Measurements from ENCODE around the gene PPP2R2C.

DNA sequence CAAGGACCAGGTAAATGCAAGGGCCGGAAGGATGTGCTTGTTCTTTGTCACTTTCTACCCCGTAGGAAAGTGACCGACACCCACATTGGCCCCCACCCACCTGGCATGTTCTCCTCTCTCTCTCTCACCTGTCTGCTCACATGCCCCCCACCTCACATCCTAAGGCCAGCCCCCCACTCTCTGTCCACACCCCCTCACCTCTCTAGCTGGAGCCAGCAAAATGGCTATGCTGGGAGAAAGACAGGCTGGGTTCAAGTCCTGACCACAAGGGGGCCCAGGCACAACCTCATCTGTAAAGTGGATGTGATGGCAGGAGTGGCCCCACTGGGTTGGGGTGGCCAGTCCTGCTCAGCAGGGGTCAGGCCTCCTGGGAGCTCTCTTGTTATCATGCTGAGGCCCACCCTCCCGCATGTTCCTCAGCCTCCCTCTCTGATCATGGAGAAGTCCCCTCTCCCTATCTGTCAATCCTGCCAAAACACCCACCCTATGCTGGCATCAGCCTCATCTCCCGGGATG, 1.7 kb upstream of the PPP2R2C start:
- TF ChIP-seq, protein P1, sequence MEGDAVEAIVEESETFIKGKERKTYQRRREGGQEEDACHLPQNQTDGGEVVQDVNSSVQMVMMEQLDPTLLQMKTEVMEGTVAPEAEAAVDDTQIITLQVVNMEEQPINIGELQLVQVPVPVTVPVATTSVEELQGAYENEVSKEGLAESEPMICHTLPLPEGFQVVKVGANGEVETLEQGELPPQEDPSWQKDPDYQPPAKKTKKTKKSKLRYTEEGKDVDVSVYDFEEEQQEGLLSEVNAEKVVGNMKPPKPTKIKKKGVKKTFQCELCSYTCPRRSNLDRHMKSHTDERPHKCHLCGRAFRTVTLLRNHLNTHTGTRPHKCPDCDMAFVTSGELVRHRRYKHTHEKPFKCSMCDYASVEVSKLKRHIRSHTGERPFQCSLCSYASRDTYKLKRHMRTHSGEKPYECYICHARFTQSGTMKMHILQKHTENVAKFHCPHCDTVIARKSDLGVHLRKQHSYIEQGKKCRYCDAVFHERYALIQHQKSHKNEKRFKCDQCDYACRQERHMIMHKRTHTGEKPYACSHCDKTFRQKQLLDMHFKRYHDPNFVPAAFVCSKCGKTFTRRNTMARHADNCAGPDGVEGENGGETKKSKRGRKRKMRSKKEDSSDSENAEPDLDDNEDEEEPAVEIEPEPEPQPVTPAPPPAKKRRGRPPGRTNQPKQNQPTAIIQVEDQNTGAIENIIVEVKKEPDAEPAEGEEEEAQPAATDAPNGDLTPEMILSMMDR (IDR thresholded peaks at IDR 0.05; ENCODE audit: poor library complexity, severe bottlenecking): peak; percentile 23
- TF ChIP-seq, protein P2, sequence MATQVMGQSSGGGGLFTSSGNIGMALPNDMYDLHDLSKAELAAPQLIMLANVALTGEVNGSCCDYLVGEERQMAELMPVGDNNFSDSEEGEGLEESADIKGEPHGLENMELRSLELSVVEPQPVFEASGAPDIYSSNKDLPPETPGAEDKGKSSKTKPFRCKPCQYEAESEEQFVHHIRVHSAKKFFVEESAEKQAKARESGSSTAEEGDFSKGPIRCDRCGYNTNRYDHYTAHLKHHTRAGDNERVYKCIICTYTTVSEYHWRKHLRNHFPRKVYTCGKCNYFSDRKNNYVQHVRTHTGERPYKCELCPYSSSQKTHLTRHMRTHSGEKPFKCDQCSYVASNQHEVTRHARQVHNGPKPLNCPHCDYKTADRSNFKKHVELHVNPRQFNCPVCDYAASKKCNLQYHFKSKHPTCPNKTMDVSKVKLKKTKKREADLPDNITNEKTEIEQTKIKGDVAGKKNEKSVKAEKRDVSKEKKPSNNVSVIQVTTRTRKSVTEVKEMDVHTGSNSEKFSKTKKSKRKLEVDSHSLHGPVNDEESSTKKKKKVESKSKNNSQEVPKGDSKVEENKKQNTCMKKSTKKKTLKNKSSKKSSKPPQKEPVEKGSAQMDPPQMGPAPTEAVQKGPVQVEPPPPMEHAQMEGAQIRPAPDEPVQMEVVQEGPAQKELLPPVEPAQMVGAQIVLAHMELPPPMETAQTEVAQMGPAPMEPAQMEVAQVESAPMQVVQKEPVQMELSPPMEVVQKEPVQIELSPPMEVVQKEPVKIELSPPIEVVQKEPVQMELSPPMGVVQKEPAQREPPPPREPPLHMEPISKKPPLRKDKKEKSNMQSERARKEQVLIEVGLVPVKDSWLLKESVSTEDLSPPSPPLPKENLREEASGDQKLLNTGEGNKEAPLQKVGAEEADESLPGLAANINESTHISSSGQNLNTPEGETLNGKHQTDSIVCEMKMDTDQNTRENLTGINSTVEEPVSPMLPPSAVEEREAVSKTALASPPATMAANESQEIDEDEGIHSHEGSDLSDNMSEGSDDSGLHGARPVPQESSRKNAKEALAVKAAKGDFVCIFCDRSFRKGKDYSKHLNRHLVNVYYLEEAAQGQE (IDR thresholded peaks at IDR 0.05; ENCODE audit: borderline replicate concordance): no peak
- TF ChIP-seq EP300 (conservative IDR thresholded peaks at IDR 0.05; ENCODE audit: poor library complexity, severe bottlenecking) (no peak), POLR2AphosphoS5 (IDR thresholded peaks at IDR 0.05) (no peak), MXI1 (conservative IDR thresholded peaks at IDR 0.05; ENCODE audit: poor library complexity, severe bottlenecking) (no peak), RAD21 (conservative IDR thresholded peaks at IDR 0.05) (no peak)
